Measurements from ENCODE around the gene RANBP17.
A peak's percentile ranks its signal among the peaks of the same experiment; 100 is the strongest.

GRCh38 chr5:171310212-171310818, 448.5 kb downstream of the RANBP17 start:
- TF ChIP-seq CTCF (conservative IDR thresholded peaks at IDR 0.05 in 1 of 2, IDR thresholded peaks at IDR 0.05 in 1 of 2; ENCODE audit: low read depth in 1 of 2, low read length in 2 of 2) (peak in 1 of 2 donors; percentile 39), EZH2 (IDR thresholded peaks at IDR 0.05; ENCODE audit: low read length, missing control alignments) (peak; percentile 72)

Measured in fibroblast of lung (primary cell).